Endothelial cell (in vitro differentiated cells): ENCODE results near the gene GLO1. TPM values are rescaled to one million over a fixed set of nuclear protein-coding genes. Genes with fewer than 3 reads are reported as not detected.

ENCODE experiments used
- DNase-seq: peaks from one replicate; pipeline ENCODE4 v3.0.0; 2021; ENCODE audit warnings: low spot score
- H3K27ac Mint-ChIP-seq: one replicate; pipeline ENCODE4 v1.8.0; 2021; ENCODE audit warnings: mixed read lengths, inconsistent platforms; ENCODE audit not compliant: unreplicated experiment
- H3K27me3 Mint-ChIP-seq: one replicate; pipeline ENCODE4 v1.8.0; 2021; ENCODE audit warnings: mild to moderate bottlenecking, moderate library complexity, mixed read lengths, inconsistent platforms; ENCODE audit not compliant: unreplicated experiment
- H3K36me3 Mint-ChIP-seq: one replicate; pipeline ENCODE4 v1.8.0; 2021; ENCODE audit warnings: mild to moderate bottlenecking, low read depth, mixed read lengths, inconsistent platforms; ENCODE audit not compliant: unreplicated experiment
- H3K4me1 Mint-ChIP-seq: one replicate; pipeline ENCODE4 v1.8.0; 2021; ENCODE audit warnings: mild to moderate bottlenecking, mixed read lengths, inconsistent platforms; ENCODE audit not compliant: unreplicated experiment
- H3K4me3 Mint-ChIP-seq: one replicate; pipeline ENCODE4 v1.8.0; 2021; ENCODE audit warnings: mild to moderate bottlenecking, mixed read lengths, inconsistent platforms; ENCODE audit not compliant: unreplicated experiment
- H3K9me3 Mint-ChIP-seq: one replicate; pipeline ENCODE4 v1.8.0; 2021; ENCODE audit warnings: mixed read lengths, inconsistent platforms; ENCODE audit not compliant: unreplicated experiment
- total RNA-seq: library from RNA; stranded (reverse); fragmentation: NEBNext Ultra II Directional; extraction: Animal tissue kit (Norgen Biotek cat#: 25700); gene quantifications from one replicate; pipeline ENCODE4 v1.2.1, GENCODE V29; 2021; ENCODE audit not compliant: unreplicated experiment
- TF ChIP-seq, protein P1 (sequence below): fragments of 200-600 bp; sonication (generic); IDR thresholded peaks from one replicate; pipeline ENCODE4 v1.5.0; 2021; ENCODE audit warnings: antibody characterized with exemption; ENCODE audit not compliant: unreplicated experiment

Gene GLO1
- total RNA-seq, 1 donor from 2014 or later = 83.6 TPM

DNA sequence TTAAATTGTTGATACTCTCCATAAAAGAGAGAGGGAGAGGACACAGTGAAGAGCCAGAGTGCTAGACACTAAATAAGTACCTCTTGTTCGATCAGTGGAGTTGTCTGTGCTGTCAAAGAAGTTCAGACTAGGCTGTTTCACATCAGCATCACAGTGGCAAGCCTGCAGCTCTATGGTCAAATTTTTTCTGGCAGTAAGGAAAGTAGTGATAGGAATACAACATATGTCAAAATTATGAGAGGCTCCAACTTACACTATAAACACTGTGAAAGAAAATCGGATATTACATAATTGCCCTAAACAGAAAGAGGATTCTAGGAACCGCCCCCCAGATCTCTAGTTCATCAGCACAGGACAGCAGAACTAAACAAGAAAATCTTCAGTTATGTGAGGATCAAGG lies 35.3 kb upstream of the GLO1 start:
- no peaks in the 10 kb centered on the region for H3K4me1 Mint-ChIP-seq
- no peaks in the 10 kb centered on the region for H3K36me3 Mint-ChIP-seq
- H3K27me3 Mint-ChIP-seq = no peaks in the 10 kb centered on the region
- no peak overlapping the region for H3K27ac Mint-ChIP-seq
- TF ChIP-seq, protein P1, sequence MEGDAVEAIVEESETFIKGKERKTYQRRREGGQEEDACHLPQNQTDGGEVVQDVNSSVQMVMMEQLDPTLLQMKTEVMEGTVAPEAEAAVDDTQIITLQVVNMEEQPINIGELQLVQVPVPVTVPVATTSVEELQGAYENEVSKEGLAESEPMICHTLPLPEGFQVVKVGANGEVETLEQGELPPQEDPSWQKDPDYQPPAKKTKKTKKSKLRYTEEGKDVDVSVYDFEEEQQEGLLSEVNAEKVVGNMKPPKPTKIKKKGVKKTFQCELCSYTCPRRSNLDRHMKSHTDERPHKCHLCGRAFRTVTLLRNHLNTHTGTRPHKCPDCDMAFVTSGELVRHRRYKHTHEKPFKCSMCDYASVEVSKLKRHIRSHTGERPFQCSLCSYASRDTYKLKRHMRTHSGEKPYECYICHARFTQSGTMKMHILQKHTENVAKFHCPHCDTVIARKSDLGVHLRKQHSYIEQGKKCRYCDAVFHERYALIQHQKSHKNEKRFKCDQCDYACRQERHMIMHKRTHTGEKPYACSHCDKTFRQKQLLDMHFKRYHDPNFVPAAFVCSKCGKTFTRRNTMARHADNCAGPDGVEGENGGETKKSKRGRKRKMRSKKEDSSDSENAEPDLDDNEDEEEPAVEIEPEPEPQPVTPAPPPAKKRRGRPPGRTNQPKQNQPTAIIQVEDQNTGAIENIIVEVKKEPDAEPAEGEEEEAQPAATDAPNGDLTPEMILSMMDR = no peak
- no peaks in the 10 kb centered on the region for H3K9me3 Mint-ChIP-seq
- DNase-seq = no peak
- H3K4me3 Mint-ChIP-seq = no peak overlapping the region

DNA sequence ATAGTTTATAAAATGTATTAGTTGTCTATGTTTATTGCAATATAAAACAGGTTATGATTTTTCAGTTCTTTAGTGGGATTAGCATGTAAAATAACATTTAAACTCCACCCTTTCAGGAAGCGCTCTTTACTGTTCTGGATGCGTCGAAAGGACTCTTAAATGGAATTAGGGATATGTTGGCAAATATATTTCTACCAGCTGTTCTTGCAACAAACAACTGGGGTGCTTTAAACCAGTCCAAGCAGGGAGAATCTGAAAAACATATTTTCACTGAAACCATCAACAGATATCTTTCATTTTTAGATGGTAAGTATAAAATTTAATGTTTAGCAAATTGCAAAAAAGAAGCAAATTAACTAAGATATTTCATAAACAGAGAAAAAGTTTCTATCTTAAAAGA lies 34.0 kb upstream of the GLO1 start:
- Mint-ChIP-seq H3K27me3 (no peaks in the 10 kb centered on the region), H3K4me1 (no peaks in the 10 kb centered on the region), H3K4me3 (no peak overlapping the region), H3K27ac (no peak overlapping the region), H3K9me3 (no peaks in the 10 kb centered on the region), H3K36me3 (no peaks in the 10 kb centered on the region)
- no peak for DNase-seq
- TF ChIP-seq, protein P1 = no peak

DNA sequence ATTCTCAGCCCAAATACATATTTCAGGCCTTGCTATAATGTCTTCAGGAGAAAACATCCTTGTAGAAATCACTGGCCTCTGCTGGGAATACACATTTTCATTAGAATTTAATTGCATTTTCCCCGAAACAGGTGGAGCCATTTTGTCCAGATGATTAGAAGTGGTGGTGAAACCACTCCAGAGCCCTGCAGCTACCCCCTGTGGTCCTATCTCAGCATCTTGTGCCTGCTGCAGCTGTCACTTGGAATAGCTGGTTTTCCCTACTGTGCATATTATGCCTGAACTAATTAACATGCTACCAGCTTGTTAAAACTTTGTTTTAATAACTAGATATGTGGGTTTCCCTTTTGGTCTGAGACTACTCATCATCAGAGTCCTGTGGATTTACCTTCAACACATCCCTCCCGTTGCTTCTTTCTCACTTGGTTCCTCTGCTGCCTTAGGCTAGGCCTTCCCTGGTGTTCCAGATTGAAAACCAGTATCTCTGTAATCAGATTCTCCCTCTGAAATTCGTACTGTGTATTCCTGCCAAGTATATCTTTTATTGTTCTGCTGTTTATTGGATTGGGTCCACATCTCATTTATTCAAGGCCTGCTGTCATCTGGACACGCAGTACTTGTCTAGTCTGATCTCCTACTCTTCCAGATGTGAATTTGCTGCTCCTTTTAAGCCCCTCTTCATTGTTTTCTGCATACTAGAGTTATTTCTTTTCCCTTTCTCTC lies 27.4 kb upstream of the GLO1 start:
- H3K9me3 Mint-ChIP-seq = no peaks in the 10 kb centered on the region
- H3K4me1 Mint-ChIP-seq = no peaks in the 10 kb centered on the region
- peaks cover 3% of the 10 kb centered on the region for H3K27me3 Mint-ChIP-seq
- no peaks in the 10 kb centered on the region for H3K36me3 Mint-ChIP-seq
- TF ChIP-seq, protein P1 = no peak
- H3K27ac Mint-ChIP-seq = no peak overlapping the region
- H3K4me3 Mint-ChIP-seq = no peak overlapping the region
- DNase-seq = no peak

GRCh38 chr6:38728203-38728602 lies 25.3 kb upstream of the GLO1 start:
- Mint-ChIP-seq H3K27ac (no peak overlapping the region), H3K4me1 (no peaks in the 10 kb centered on the region), H3K4me3 (no peak overlapping the region), H3K9me3 (no peaks in the 10 kb centered on the region), H3K36me3 (no peaks in the 10 kb centered on the region), H3K27me3 (peaks cover 3% of the 10 kb centered on the region)
- DNase-seq = no peak
- TF ChIP-seq, protein P1 = no peak

- Mint-ChIP-seq H3K27me3 (peaks cover 2% of the 10 kb centered on the region), H3K4me3 (no peak overlapping the region), H3K9me3 (no peaks in the 10 kb centered on the region), H3K27ac (no peak overlapping the region), H3K36me3 (no peaks in the 10 kb centered on the region), H3K4me1 (no peaks in the 10 kb centered on the region)
- TF ChIP-seq, protein P1 = no peak
- DNase-seq = no peak
Observed at GRCh38 chr6:38725414-38726183, 22.7 kb upstream of the GLO1 start.
